NCI-H146 treated with DMSO at 0.1 percent for 48 hours (cell line): Measurements from ENCODE around the gene RNU7-1.
A peak's percentile ranks its signal among the peaks of the same experiment; 100 is the strongest.

ENCODE experiments used
- DNase-seq: peaks from one replicate; lab custom pipeline; 2025; ENCODE audit not compliant: unreplicated experiment; lab: John Stamatoyannopoulos, UW

The RNU7-1 gene

GRCh38 chr12:6917491-6918231, 26.0 kb upstream of the RNU7-1 start:
- no peak for DNase-seq

- no peak for DNase-seq
Measured at GRCh38 chr12:6919588-6919987, 24.0 kb upstream of the RNU7-1 start.

DNA sequence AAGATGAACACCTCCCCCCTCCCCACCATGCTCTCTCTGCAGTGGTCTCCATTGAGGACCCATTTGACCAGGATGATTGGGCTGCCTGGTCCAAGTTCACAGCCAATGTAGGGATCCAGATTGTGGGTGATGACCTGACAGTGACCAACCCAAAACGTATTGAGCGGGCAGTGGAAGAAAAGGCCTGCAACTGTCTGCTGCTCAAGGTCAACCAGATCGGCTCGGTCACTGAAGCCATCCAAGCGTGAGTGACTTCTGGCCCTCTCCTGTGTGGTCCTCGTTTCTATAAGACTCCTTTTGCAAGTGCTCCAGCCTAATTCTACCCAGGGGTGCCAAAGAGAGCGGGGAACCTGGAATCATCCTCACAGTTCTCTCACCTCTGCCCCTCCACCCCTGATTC, 22.1 kb upstream of the RNU7-1 start:
- DNase-seq, result no peak

DNA sequence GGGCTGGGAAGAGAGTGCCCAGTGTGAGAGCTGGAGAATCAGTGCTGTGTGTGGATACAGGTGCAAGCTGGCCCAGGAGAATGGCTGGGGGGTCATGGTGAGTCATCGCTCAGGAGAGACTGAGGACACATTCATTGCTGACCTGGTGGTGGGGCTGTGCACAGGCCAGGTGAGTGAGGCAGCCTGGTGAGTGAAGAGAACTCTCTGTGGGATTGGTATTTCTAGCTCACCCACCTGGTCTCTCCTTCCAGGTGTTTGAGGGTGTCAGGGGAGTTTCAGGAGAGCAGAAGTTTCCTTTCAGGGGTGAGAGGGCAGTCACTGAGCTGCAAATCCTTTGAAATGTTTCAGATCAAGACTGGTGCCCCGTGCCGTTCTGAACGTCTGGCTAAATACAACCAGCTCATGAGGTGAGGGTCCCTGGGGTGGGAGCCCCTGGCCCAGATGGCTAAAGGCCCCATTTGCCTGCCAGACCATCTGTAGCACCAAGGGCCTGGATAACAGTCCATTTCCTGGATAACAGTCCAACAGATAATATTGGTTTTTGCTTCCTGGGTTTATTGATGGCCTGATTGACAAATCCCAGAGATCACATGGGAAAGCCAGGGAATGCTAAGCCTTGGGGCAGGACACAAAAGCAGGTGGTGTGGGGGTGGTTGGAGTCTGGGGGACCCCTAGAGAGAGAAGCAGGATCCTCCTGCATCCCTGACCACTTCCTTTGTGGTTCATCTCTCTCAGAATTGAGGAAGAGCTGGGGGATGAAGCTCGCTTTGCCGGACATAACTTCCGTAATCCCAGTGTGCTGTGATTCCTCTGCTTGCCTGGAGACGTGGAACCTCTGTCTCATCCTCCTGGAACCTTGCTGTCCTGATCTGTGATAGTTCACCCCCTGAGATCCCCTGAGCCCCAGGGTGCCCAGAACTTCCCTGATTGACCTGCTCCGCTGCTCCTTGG, 21.3 kb upstream of the RNU7-1 start:
- no peak for DNase-seq

DNA sequence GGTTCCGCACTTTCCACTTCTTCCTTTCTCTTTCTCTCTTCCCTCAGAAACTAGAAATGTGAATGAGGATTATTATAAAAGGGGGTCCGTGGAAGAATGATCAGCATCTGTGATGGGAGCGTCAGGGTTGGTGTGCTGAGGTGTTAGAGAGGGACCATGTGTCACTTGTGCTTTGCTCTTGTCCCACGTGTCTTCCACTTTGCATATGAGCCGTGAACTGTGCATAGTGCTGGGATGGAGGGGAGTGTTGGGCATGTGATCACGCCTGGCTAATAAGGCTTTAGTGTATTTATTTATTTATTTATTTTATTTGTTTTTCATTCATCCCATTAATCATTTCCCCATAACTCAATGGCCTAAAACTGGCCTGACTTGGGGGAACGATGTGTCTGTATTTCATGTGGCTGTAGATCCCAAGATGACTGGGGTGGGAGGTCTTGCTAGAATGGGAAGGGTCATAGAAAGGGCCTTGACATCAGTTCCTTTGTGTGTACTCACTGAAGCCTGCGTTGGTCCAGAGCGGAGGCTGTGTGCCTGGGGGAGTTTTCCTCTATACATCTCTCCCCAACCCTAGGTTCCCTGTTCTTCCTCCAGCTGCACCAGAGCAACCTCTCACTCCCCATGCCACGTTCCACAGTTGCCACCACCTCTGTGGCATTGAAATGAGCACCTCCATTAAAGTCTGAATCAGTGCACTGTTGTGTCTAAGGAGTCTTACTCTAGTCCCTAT, 20.4 kb upstream of the RNU7-1 start:
- no peak for DNase-seq

- DNase-seq, result no peak
Measured at GRCh38 chr12:6923851-6924250, 19.8 kb upstream of the RNU7-1 start.

- DNase-seq, result no peak
Measured at GRCh38 chr12:6925239-6925539, 18.4 kb upstream of the RNU7-1 start.

DNA sequence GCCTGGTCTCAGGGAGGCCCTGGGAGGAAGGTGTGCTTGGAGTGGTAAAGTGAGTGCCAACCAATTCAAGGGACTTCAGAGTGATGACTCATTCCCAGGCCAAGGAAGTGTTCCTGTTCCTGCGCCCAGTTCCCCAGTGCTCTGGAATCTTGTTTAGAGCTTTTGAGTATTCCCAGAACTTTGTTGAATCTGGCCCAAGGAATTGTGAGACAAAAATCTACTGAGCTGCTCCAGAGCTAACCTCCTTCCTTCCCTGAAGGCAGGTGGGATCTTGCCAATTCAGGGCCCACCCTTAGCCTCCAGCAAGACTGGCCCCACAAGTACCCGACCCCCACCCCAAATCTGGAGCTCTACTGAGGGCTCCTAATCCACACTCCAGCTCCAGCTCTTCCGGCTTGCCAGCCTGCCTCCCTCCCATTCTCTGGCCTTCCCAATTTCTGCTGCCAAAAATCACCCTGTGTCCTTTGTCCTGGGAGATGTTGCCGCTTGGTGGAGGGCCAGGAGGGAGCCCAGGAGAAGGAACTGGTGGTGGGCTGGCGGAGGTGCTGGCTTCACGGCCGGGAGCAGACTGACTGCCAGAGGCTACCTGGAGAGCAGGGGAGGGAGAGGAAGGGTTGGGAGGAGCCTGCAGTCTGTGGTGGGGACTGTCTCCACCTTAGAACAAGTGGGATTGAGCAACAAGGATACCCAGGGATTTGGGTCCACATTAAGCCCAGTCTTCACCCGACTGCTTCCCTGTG, 17.9 kb upstream of the RNU7-1 start:
- no peak for DNase-seq

DNA sequence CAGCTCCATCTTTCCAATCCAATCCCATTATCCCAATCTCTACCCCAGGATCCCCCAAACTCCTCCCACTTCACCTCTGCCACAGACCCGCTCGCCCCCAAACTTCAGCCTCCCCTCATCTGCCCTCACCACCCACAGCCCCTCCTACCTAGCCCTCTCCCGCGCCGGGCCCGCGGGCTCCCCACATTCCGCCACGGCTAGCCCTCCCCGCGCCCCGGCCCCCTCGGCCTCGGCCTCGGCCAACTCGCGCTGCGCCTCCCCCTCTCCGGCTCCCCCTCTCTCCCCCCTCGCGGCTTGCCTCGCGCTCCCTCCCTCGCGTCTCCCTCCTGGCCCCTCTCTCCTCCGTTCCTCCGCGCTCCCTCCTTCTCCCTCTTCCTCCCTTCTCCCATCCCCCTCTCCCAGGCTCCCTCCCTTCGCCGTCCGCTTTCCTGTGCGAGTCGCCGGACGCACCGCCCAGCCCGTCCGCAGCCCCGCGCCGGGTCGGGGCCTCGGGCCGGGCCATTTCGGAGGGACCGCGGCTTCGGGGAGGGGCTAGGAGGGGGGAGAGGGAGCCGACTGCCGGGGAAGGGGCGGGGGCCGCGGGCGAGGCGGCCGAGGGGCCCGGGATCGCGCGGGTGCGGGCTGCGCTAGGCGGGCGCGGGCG, 16.1 kb upstream of the RNU7-1 start, which contains the start of gene ATN1:
Gene ATN1, plus strand, starts transcription at position 581 of the 643 bp plus-strand sequence. CDS start 6,043 bp downstream, outside the sequence.
- peak; percentile 75 for DNase-seq

- DNase-seq, result no peak
Measured at GRCh38 chr12:6928022-6928702, 15.5 kb upstream of the RNU7-1 start.

- no peak for DNase-seq
Measured at GRCh38 chr12:6928703-6929407, 14.8 kb upstream of the RNU7-1 start.

DNA sequence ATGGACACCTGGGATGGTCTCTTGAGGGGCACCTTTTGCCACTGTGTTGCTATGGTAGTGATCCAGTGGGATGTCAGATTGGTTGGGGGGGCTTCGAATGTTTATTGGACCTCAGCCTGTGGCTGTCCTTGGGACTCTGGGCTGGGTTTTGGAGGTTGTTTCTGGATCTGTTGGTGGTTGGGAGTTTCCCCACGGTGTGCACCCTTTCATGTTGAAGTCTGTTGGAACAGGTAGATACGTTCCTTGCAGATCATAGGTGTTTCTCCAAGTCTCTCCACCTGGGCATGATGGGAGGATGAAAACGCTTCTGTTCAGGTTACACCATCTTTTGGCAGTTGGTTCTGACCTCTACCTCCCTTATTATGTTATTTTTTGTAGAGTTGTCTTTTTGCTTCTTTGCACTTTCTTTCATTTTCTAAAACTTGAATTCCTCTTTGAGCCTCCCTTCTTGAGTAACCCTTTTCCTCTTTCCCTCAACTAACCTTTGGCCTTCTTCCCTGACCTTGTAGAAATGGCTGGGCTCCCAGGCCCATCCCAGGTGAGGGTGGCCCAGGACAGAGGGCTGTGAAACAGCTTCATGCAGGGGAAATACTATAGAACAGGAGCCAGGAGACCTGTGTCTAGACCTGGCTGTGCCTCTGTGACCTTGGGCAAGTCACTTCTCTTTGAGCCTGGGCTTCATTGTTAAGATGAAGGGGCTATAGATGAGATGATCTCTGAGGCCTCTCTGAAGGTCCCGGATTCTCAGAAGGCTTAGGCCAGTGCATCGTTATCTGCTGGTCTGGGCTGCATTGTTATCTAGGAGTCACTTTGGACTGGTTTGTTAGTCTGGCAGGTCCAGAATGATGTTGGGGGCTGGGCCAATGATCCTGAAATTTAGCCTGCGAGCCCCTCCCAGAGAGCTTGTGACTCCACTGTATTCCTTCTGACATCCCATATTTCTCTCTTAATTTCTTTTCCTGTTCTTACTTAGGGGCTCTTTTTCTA, 13.9 kb upstream of the RNU7-1 start:
- DNase-seq, result no peak

- DNase-seq, result no peak
Measured at GRCh38 chr12:6932766-6933165, 10.8 kb upstream of the RNU7-1 start.

- DNase-seq, result no peak
Measured at GRCh38 chr12:6934110-6934509, 9.5 kb upstream of the RNU7-1 start.

DNA sequence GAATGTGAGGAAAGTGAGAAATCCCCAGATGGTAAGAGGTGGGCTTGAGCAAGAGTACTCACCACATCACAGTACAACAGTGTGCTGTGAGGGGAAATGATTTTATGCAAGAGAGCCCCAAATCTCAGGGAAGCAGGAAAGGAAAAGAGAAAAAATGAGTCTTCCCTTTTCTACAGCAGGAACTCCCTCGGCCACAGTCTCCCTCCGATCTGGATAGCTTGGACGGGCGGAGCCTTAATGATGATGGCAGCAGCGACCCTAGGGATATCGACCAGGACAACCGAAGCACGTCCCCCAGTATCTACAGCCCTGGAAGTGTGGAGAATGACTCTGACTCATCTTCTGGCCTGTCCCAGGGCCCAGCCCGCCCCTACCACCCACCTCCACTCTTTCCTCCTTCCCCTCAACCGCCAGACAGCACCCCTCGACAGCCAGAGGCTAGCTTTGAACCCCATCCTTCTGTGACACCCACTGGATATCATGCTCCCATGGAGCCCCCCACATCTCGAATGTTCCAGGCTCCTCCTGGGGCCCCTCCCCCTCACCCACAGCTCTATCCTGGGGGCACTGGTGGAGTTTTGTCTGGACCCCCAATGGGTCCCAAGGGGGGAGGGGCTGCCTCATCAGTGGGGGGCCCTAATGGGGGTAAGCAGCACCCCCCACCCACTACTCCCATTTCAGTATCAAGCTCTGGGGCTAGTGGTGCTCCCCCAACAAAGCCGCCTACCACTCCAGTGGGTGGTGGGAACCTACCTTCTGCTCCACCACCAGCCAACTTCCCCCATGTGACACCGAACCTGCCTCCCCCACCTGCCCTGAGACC, 8.0 kb upstream of the RNU7-1 start:
- no peak for DNase-seq

GRCh38 chr12:6936194-6936635, 7.4 kb upstream of the RNU7-1 start:
- no peak for DNase-seq
